ENCODE results near the gene RASSF9.

- no peak for TF ChIP-seq CTCF (IDR thresholded peaks at IDR 0.05)
- TF ChIP-seq ZFX (IDR thresholded peaks at IDR 0.05; ENCODE audit: borderline replicate concordance) = no peak
These were observed 80.4 kb downstream of the RASSF9 start for GRCh38 chr12:85755760-85756159.
